Measurements from ENCODE around the gene TRIP13.

Gene TRIP13

DNA sequence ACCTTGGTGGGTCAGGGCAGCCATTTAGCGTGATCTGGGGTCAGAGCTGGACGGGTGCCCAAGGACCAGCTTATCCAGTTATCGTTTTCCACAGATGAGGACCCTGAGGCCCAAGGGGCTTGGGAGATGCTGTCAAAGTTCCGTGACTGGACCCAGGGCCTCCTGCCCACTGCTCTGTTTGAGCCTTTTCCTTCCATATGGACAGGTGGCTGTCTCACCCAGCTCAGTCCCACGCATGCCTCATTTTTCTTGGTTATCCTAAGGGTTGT is 56.5 kb downstream of the TRIP13 start (continued):
- TF ChIP-seq PRDM10 (tag by site-specific recombination; IDR thresholded peaks at IDR 0.05) (no peak), KLF16 (tag by site-specific recombination; IDR thresholded peaks at IDR 0.05) (no peak), ZNF629 (tag by site-specific recombination; IDR thresholded peaks at IDR 0.05) (no peak), ZNF560 (tag by site-specific recombination; IDR thresholded peaks at IDR 0.05; ENCODE audit: borderline replicate concordance) (no peak)

GRCh38 chr5:949815-950560 is 57.3 kb downstream of the TRIP13 start:
- Histone ChIP-seq H3K9me3 (ENCODE audit: control insufficient read depth, insufficient read depth, low read depth, low read length) (no peaks in the 10 kb centered on the region), H3K27ac (ENCODE audit: extremely low read depth, low read depth, low read length) (no peak overlapping the region), H3K4me1 (ENCODE audit: control insufficient read depth, insufficient read depth, low read length) (peaks cover 6% of the 10 kb centered on the region; the same call in 1 of the 2 replicates), H3K4me3 (ENCODE audit: low read depth, low read length) (no peak overlapping the region), H3K36me3 (ENCODE audit: control insufficient read depth in 2 of 2, insufficient read depth in 1 of 2, low read length in 2 of 2) (no peaks in the 10 kb centered on the region)
- TF ChIP-seq ZNF146 (tag by site-specific recombination; IDR thresholded peaks at IDR 0.05), result no peak
- no peak for TF ChIP-seq ZNF416 (tag by site-specific recombination; IDR thresholded peaks at IDR 0.05)
- TF ChIP-seq ZFP3 (tag by site-specific recombination; IDR thresholded peaks at IDR 0.05; ENCODE audit: low read depth), result no peak
- peak; percentile 99 for TF ChIP-seq ZNF558 (tag by site-specific recombination; IDR thresholded peaks at IDR 0.05)
- no peak for TF ChIP-seq ZNF239 (tag by site-specific recombination; IDR thresholded peaks at IDR 0.05)
- TF ChIP-seq ZNF510 (tag by site-specific recombination; IDR thresholded peaks at IDR 0.05; ENCODE audit: insufficient replicate concordance), result no peak
- no peak for TF ChIP-seq ZNF132 (tag by site-specific recombination; IDR thresholded peaks at IDR 0.05; ENCODE audit: borderline replicate concordance)
- TF ChIP-seq HOXA7 (CRISPR knock-in tag; IDR thresholded peaks at IDR 0.05; ENCODE audit: borderline replicate concordance), result no peak
- ChIA-PET CTCF (interaction anchor here (0.7 to 3.4 kb wide), 7 partner anchors 17 to 192 kb away, joined by 3 to 14 read pairs (median 4); no protein-coding TSS in a partner anchor), POLR2A (interaction anchor here (0.6 kb wide), 1 partner anchor 15 kb away, joined by 3 read pairs; no protein-coding TSS in a partner anchor)

DNA sequence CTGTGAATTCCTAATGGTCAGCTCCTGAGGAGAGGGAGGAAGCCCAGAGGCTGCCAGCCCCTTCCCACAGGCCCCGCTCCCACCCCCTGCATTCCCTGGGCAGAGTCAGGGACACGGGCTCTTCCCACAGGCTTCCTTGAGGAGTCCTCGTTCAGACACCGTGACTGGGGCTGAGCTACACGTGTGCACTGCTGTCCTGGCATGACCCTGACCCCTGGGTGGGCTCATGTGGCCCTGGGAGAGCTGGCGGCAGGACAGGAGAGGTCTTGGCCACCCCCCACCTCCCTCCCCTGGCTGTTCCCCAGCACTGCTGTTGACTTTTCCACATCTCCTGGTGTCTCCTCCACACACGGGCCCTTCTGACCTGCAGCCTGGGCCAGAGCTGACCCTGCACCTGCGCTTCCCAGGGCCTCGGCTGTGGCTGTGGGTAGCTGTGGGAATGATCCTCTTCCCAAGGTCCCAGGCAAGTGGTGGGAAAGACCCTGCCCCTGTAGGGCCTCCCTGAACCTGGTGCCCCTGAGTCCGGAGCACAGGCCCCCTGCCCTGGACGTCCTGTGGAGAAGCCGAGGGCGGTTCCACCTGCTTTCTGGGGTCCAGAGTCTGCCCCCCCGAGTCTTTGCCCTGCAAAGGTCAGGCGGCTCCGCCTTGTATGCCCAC is 59.4 kb downstream of the TRIP13 start:
- POLR2A ChIA-PET, result no interaction called here
- H3K27ac ChIP-seq (ENCODE audit: extremely low read depth, low read depth, low read length), result no peak overlapping the region

GRCh38 chr5:952597-953271 is 60.0 kb downstream of the TRIP13 start:
- ChIA-PET CTCF (interaction anchor here (0.6 kb wide), 1 partner anchor 295 kb away, joined by 4 read pairs; no protein-coding TSS in a partner anchor), POLR2A (no interaction called here)
- Histone ChIP-seq H3K4me3 (ENCODE audit: low read depth, low read length) (no peak overlapping the region), H3K4me1 (ENCODE audit: control insufficient read depth, insufficient read depth, low read length) (no peaks in the 10 kb centered on the region; the same call in 1 of the 2 replicates), H3K9me3 (ENCODE audit: control insufficient read depth, insufficient read depth, low read depth, low read length) (no peaks in the 10 kb centered on the region), H3K36me3 (ENCODE audit: control insufficient read depth in 2 of 2, insufficient read depth in 1 of 2, low read length in 2 of 2) (no peaks in the 10 kb centered on the region), H3K27ac (ENCODE audit: extremely low read depth, low read depth, low read length) (no peak overlapping the region)
- no peak for TF ChIP-seq ZNF626 (tag by site-specific recombination; IDR thresholded peaks at IDR 0.05)

More for the DNA sequence above, 59.4 kb downstream of the TRIP13 start:
- CTCF ChIA-PET, result interaction anchor here (0.6 to 0.7 kb wide), 3 partner anchors 12 to 296 kb away, joined by 3 to 4 read pairs (median 4); no protein-coding TSS in a partner anchor
- TF ChIP-seq TRIM28 (IDR thresholded peaks at IDR 0.05; ENCODE audit: borderline replicate concordance, low read length) (no peak), ZNF23 (tag by site-specific recombination; IDR thresholded peaks at IDR 0.05; ENCODE audit: borderline replicate concordance) (no peak), SCRT1 (tag by site-specific recombination; IDR thresholded peaks at IDR 0.05; ENCODE audit: borderline replicate concordance) (no peak), ZNF514 (tag by site-specific recombination; IDR thresholded peaks at IDR 0.05) (no peak), ZNF654 (tag by site-specific recombination; IDR thresholded peaks at IDR 0.05; ENCODE audit: low read depth) (no peak)
- H3K4me1 ChIP-seq (ENCODE audit: control insufficient read depth, insufficient read depth, low read length), result no peaks in the 10 kb centered on the region
- H3K9me3 ChIP-seq (ENCODE audit: control insufficient read depth, insufficient read depth, low read depth, low read length), result no peaks in the 10 kb centered on the region
- H3K36me3 ChIP-seq (ENCODE audit: control insufficient read depth in 2 of 2, insufficient read depth in 1 of 2, low read length in 2 of 2), result no peaks in the 10 kb centered on the region
- H3K4me3 ChIP-seq (ENCODE audit: low read depth, low read length), result no peak overlapping the region

All from HEK293 (cell line).